ENCODE data around the gene NOXRED1.

DNA sequence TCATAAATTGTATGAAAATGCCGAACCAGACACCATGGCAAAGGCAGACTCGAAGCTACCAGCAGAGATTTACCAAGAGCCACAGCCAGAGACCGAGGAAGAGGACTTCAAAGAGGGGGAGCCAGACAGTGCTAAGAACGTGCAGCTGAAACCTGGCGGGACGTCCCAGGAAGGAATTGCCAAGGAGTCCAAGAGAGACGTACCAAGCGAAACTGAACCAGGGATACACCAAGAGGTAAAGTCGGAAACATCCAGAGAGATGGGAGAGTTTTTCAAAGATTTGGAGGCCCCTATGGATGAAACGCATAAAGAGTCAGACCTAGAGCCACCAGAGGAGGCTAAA, 45.9 kb downstream of the NOXRED1 start:
- TF ChIP-seq POLR2A (IDR thresholded peaks at IDR 0.05) = no peak
- no peak for TF ChIP-seq POLR2AphosphoS5 (IDR thresholded peaks at IDR 0.05)
- TF ChIP-seq, protein P1, sequence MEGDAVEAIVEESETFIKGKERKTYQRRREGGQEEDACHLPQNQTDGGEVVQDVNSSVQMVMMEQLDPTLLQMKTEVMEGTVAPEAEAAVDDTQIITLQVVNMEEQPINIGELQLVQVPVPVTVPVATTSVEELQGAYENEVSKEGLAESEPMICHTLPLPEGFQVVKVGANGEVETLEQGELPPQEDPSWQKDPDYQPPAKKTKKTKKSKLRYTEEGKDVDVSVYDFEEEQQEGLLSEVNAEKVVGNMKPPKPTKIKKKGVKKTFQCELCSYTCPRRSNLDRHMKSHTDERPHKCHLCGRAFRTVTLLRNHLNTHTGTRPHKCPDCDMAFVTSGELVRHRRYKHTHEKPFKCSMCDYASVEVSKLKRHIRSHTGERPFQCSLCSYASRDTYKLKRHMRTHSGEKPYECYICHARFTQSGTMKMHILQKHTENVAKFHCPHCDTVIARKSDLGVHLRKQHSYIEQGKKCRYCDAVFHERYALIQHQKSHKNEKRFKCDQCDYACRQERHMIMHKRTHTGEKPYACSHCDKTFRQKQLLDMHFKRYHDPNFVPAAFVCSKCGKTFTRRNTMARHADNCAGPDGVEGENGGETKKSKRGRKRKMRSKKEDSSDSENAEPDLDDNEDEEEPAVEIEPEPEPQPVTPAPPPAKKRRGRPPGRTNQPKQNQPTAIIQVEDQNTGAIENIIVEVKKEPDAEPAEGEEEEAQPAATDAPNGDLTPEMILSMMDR (IDR thresholded peaks at IDR 0.05) = no peak

Measured in transverse colon (tissue), 4 donors.